NCI-H748 (cell line): ENCODE measurements around the gene MLX.
"Not testable (repeated sequence)": the region's sequence is repeated elsewhere in the genome, so short reads cannot be mapped to it uniquely, and the experiment has no call there.

Source experiments
- DNase-seq: peaks from one replicate; lab custom pipeline; 2025; ENCODE audit not compliant: unreplicated experiment; lab: John Stamatoyannopoulos, UW

The MLX gene

GRCh38 chr17:42536372-42537155 lies 30.3 kb upstream of the MLX start:
- peak; percentile 88 for DNase-seq

GRCh38 chr17:42537156-42537805 lies 29.6 kb upstream of the MLX start:
- no peak for DNase-seq

DNA sequence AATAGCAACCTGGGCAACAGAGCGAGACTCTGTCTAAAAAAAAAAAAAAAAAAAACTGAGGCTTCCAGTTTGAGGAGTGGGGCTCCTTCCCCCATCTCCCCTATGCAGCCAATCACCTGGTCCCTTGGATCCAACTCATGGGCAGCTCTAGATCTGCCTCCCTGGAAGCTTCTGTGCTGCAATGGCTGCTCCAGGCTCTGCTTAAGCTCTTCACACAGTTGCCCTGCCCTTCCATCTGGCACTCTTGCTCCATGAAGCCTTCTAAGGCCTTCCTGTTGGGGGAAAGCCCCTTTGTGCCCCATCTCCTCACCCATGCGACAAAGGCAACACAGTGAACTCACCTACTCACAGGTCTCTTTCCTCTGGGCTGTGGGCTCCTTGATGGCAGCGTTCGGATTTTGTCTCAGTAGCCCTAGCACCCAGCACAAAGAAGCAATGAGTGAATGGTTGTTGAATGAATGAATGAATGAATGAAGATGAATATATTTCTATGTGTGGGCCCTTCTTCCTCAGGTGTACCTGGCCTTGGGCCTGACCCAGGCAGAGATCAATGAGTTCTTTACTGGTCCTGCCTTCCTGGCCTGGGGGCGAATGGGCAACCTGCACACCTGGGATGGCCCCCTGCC lies 29.0 kb upstream of the MLX start:
- DNase-seq: no peak

- DNase-seq: no peak
Measured at GRCh38 chr17:42538482-42538881, 28.4 kb upstream of the MLX start.

DNA sequence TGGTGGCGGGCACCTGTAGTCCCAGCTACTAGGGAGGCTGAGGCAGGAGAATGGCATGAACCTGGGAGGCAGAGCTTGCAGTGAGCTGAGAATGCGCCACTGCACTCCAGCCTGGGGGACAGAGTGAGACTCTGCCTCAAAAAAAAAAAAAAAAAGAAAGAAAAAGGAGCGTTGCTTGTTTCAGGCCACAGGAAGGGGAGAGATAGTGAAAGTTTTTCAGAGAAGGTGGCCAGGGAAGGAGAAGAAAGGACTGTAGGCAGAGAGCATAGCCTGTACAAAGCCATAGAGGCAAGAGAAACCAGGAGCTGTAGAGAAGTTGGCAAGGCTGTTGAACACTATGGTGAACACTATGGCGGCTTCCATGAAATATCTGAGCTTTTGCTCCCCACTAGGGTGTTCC lies 26.3 kb upstream of the MLX start:
- not testable (repeated sequence) for DNase-seq

DNA sequence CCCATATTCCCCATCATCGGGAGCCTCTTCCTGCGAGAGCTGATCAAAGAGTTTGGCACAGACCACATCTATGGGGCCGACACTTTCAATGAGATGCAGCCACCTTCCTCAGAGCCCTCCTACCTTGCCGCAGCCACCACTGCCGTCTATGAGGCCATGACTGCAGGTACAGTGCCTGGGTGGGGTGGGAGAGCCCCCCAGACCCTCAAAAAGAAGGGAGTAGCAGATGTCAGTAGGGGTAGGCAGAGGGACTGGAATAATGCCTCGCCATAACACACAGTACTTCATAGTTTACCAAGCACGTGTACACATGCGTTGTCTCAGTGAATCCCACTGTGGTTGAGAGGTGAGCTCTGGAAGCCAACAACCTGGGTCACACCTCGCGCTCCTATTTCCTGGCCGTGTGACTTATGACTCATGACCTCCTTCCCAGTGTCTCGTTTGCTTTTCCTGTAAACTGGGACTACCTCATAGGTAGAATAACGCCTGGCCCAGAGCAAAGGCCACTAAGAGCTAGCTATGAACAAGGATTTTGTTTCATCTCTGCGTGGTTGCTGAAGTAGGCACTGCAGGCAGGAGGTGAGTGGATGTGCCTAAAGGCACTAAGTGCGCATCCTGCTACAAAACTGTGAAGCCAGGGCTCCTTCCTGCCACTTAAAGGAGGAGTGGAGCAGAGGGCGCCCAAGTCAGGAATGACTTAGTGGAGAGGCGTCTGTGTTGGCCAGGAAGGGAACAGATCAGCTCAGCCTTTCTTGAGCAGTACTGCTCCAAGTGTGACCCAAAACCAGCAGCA lies 25.7 kb upstream of the MLX start:
- no peak for DNase-seq

GRCh38 chr17:42543190-42544079 lies 23.5 kb upstream of the MLX start:
- no peak for DNase-seq

DNA sequence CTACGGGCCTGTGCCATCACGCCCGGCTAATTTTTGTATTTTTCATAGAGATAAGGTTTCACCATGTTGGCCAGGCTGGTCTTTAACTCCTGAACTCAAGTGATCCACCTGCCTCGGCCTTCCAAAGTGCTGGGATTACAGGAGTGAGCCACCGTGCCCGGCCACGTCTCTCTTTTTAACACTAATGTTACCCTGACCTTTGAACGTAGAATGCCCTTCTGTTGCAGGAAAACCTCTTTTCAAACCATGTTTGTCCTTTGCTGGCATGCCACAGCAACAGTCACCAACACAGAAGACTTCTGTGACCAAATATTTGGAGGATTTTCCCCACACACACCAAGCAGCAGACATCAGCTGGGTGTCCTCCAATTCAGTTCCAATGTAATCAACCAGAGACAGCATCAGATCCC lies 22.0 kb upstream of the MLX start:
- no peak for DNase-seq

GRCh38 chr17:42545755-42546505 lies 21.0 kb upstream of the MLX start:
- not testable (repeated sequence) for DNase-seq

DNA sequence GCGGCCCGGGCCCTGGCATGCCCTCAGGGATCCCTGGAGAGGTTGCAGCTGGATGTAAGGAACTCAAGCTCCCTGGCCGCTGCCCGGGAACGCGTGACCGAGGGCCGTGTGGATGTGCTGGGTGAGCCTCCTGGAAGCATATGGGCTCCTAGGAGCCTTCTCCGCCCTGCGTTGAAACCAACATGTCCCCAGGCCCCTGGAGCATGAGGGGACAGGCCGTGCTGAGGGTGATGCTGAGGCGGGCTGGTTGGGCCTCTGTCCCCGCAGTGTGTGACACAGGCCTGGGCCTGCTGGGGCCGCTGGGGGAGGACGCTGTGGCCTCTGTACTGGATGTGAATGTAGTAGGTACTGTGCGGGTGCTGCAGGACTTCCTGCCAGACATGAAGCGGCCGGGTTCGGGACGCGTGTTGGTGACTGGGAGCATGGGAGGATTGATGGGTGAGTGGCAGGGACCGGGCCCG lies 19.9 kb upstream of the MLX start:
- no peak for DNase-seq

- no peak for DNase-seq
Measured at GRCh38 chr17:42547698-42548069, 19.2 kb upstream of the MLX start.

GRCh38 chr17:42548070-42548837 lies 18.6 kb upstream of the MLX start:
- DNase-seq: peak; percentile 86

- no peak for DNase-seq
Measured at GRCh38 chr17:42548993-42549755, 17.7 kb upstream of the MLX start.

DNA sequence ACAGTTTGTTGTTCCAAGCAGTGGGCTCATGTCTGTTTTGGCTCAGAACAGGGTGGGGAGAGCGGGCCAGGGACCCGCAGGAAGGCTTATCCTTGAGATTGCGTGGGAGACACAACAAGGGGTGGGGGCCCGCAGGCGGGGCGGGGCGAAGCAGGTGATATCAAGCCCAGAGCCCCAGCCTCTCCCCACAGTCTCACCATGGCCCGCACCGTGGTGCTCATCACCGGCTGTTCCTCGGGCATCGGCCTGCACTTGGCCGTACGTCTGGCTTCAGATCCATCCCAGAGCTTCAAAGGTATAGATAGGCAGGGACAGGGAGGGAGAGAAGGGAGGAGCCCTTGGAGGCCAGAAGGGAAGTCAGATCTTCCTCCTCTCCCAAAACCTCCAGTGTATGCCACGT lies 14.2 kb upstream of the MLX start, which contains the start of gene HSD17B1:
Gene HSD17B1 (plus strand): TSS at position 188 of the 400 bp plus-strand sequence. CDS start 11 bp downstream, at position 199.
- DNase-seq: not testable (repeated sequence)

DNA sequence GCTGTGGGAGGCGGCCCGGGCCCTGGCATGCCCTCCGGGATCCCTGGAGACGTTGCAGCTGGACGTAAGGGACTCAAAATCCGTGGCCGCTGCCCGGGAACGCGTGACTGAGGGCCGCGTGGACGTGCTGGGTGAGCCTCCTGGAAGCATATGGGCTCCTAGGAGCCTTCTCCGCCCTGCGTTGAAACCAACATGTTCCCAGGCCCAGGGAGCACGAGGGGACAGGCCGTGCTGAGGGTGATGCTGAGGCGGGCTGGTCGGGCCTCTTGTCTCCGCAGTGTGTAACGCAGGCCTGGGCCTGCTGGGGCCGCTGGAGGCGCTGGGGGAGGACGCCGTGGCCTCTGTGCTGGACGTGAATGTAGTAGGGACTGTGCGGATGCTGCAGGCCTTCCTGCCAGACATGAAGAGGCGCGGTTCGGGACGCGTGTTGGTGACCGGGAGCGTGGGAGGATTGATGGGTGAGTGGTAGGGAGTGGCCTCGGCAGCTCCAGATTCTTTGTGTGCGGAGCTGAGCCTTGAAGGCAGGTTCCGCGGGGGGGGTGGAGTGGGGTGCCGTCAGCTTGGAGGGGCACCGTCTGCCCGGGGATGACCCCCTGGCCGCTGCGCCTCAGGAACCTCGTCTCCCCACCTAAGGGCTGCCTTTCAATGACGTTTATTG lies 13.6 kb upstream of the MLX start:
- DNase-seq: no peak

DNA sequence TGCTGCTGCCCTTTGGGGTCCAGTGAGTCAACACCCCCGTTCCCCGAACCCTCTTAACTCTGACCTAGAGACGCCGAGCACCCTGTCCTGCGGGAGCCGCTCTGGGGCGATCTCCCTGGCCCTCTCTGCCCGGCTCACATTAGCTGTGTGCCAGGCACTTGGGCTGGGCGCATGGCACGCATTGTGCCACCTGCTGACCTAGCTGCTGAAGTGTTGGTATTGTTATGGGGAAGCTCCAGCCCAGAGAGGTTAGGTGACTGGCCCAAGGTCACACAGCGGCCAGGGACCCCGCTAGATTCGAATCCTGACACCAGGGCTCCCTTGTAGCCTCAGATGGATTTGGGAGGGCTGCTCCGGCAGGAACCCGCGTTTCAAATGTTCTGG lies 13.0 kb upstream of the MLX start:
- DNase-seq: peak; percentile 29
